Stimulated activated naive CD4-positive, alpha-beta T cell treated with Interleukin-2 at 50 U/mL for 16 hours (primary cell): Measurements from ENCODE around the gene CTNNA1.
A peak's percentile ranks its signal among the peaks of the same experiment; 100 is the strongest.

Source experiments
- DNase-seq: peaks from one replicate; lab custom pipeline; 2025; lab: John Stamatoyannopoulos, UW

The CTNNA1 gene

GRCh38 chr5:138965626-138966025 is 212.4 kb downstream of the CTNNA1 start:
- DNase-seq = no peak

- DNase-seq = no peak
These were observed 213.2 kb downstream of the CTNNA1 start for GRCh38 chr5:138966236-138966985.

DNA sequence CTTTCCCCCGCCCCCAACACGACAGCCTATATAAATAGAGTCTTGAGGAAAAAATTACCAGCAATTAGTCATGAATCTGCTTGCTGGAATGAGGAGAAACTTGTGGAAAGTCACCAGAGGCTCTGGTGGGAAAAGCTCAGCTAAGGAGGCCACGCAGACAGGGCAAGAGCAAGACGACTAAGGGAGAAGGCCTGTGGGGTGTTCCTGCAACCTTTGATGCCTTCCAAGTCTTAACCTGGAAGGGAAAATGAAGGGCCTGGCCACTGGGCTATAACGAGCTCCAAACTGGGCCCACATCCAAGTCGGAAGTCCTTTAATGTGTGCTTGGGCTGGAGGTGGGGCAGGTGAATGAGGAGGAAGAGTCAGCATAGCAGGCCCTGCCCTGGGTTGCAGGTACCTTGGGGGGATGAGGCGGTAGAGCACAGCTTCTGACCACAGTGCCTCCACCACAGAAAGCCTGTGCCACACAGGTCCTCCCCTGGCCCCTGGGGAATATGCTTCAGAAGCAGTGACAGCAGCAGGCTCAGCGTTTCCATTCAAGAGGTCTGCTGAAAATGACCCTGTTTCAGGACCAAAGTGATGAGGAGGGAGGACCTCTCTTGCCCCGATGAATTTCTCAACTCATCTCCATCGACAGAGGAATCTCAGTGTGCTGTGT is 214.7 kb downstream of the CTNNA1 start:
- DNase-seq = no peak

GRCh38 chr5:138968601-138969000 is 215.4 kb downstream of the CTNNA1 start:
- no peak for DNase-seq

GRCh38 chr5:138969323-138970002 is 216.2 kb downstream of the CTNNA1 start:
- DNase-seq = no peak

DNA sequence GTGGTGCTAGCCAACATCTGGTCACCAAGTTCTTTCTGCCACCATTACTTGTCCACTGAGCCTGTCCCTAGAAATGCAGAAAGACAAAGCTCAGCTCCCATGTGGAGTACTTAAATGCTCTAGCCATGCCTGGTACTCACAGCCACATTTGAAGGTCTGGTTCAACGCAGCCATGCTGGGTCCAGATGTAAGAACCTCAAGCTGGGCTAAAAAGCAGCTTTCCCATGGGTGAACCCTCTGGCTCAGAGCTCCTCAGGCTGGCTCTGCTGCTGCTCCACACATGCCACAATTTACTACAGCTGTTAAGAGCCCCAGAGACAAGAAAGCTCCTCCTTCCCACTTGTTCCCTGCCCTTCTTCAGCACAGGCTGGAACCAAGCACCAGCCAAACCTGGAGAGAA is 219.0 kb downstream of the CTNNA1 start:
- no peak for DNase-seq

DNA sequence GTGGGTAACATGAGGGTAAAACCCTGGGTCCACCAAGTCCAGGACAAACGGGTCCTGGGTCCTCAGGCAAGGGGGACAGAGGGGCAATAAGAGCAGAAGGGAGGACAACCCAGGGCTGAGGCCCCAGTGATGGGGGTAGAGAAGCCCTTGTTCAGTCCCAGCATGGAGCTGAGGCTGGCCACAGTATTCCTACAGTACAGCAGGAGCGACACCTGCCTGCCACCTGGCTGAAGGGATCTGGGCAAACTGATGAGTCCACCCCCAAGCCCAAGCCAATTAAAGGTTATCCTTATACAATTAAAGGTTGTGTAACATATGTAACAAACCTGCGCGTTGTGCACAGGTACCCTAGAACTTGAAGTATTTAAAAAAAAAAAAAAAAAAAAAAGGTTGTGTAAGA is 219.6 kb downstream of the CTNNA1 start:
- no peak for DNase-seq

GRCh38 chr5:138974227-138975063 is 221.2 kb downstream of the CTNNA1 start:
- DNase-seq = no peak

DNA sequence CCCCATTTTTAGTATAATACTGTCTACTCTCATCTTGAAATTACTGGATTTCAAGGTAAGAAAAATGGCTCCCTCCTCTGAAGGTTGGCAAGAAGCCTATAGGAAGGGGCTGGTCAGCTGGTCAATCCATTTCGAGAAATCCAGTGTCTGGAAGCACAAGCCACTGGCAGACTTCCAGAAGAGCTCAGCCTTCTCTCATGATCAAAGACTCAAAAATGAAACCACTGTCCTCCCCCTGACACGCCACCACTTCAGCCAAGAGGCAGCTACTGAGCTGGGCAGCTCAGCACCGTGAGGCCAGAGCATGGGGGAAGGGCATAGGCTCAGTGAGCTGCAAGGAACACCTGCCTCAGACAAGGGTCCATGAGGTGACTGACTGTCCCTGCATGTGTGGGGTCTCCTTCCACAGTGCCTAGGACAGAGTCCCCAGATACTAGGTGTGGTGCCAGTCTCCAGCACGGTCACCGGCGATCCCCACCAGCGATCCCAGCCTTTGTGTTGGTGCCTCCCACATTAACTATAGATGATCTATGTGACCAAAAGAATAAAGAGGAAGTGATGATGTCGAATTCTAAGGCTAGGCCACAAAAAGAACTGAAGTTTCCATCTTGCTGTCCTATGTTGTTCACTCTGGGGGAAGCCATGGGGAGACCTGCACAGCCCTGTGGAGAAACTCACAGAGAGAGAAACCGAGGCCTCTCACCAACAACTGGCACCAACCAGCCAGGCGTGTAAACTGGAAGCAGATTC is 222.0 kb downstream of the CTNNA1 start:
- DNase-seq = no peak

- no peak for DNase-seq
These were observed 224.9 kb downstream of the CTNNA1 start for GRCh38 chr5:138978080-138978479.

DNA sequence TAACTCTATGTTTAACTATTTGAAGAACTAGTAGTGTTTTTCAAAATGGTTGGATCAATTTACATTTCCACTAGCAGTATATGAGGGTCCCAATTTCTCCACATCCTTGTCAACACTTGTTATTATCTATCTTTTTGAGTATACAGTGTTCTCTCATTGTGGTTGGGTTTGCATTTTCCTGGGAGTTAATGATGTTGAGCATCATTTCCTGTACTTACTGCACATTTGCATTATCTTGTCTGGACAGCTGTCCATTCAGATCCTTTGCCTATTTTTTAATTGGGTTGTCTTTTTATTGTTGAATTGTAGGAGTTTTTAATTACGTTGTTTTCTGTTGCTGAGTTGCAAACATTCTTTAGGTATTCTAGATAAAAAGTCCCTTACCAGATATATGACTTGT is 225.4 kb downstream of the CTNNA1 start:
- no peak for DNase-seq

DNA sequence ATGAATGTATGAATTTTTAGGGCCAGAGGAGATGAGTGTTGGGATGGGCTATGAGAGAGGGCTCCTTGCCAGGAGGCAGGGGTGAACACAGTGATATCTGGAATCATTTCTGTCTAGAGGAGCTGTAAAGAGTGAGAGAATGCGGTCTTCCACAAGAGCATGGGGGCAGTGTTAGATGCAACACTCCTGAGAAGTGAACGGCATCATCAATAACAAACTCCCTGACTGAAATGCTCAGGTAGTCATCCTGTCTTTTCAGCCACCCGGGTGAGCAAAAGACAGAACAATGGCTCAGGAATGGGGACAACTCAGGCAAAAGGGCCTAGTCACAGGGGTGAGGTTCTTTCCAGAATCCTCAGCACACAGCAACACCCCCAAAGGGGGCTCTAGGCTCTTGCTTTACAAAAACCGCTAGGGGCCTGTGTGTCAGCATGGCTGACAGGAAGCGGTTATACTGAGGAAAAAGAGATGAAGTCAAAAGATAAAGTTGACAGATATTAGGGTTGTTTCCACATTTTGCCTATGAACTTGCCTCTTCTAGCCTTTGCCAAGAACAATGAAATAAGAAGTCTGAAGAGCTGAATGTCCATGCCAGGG is 226.6 kb downstream of the CTNNA1 start:
- DNase-seq = no peak

DNA sequence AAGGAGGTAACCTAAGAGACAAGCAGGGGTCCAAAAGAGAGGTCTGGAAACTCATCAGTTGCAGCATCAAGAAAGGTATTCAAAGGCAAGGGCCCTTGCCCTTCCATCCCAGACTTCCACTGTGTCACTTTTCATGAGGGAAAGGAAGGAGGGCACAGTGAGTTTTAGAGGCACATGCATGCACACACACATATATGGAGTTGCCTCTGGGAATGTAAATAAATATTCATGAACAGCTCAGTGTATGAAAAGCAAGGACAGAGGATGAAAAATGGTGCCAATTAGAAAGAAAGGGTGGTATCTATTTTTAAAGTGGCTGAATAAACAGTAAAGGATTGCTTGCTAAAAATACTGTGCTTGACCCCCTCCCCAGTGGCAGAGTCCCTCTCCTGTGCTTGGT is 227.2 kb downstream of the CTNNA1 start:
- DNase-seq = no peak

- DNase-seq = no peak
These were observed 227.9 kb downstream of the CTNNA1 start for GRCh38 chr5:138981131-138981530.

- DNase-seq = peak; percentile 4
These were observed 228.4 kb downstream of the CTNNA1 start for GRCh38 chr5:138981586-138981985.

GRCh38 chr5:138983984-138984383 is 230.8 kb downstream of the CTNNA1 start:
- no peak for DNase-seq
